Measurements from ENCODE around the gene AGK. TPM values are rescaled to one million over a fixed set of nuclear protein-coding genes. Genes with fewer than 3 reads are reported as not detected.

The AGK gene
- total RNA-seq, 4 donors from 2014 or later = 17.3 to 22.5 (median 19.7) TPM

- ATAC-seq (ENCODE audit: low FRiP score) = no peak
- no peak for DNase-seq (ENCODE audit: low spot score)
- TF ChIP-seq CTCF (IDR thresholded peaks at IDR 0.05) = no peak
Measured at GRCh38 chr7:141585592-141586510, 34.6 kb downstream of the AGK start.

- TF ChIP-seq CTCF (IDR thresholded peaks at IDR 0.05) = no peak
- no peak for DNase-seq (ENCODE audit: low spot score)
- no peak for ATAC-seq (ENCODE audit: low FRiP score)
Measured at GRCh38 chr7:141586878-141587277, 35.7 kb downstream of the AGK start.

GRCh38 chr7:141587304-141587703, 36.1 kb downstream of the AGK start:
- no peak for TF ChIP-seq CTCF (IDR thresholded peaks at IDR 0.05)
- DNase-seq (ENCODE audit: low spot score) (no peak), ATAC-seq (ENCODE audit: low FRiP score) (no peak)

GRCh38 chr7:141588912-141589311, 37.7 kb downstream of the AGK start:
- no peak for TF ChIP-seq CTCF (IDR thresholded peaks at IDR 0.05)
- DNase-seq (ENCODE audit: low spot score) (no peak), ATAC-seq (ENCODE audit: low FRiP score) (no peak)

GRCh38 chr7:141590071-141590470, 38.9 kb downstream of the AGK start:
- DNase-seq (ENCODE audit: low spot score) = no peak
- ATAC-seq (ENCODE audit: low FRiP score) = no peak
- TF ChIP-seq CTCF (IDR thresholded peaks at IDR 0.05) = no peak

GRCh38 chr7:141590666-141591065, 39.5 kb downstream of the AGK start:
- DNase-seq (ENCODE audit: low spot score) (no peak), ATAC-seq (ENCODE audit: low FRiP score) (no peak)
- no peak for TF ChIP-seq CTCF (IDR thresholded peaks at IDR 0.05)

GRCh38 chr7:141593134-141593533, 41.9 kb downstream of the AGK start:
- TF ChIP-seq CTCF (IDR thresholded peaks at IDR 0.05) = no peak
- DNase-seq (ENCODE audit: low spot score) (no peak), ATAC-seq (ENCODE audit: low FRiP score) (no peak)
